Endothelial cell of umbilical vein (primary cell): Measurements from ENCODE around the gene STK16. TPM values are rescaled to one million over a fixed set of nuclear protein-coding genes. Genes with fewer than 3 reads are reported as not detected.
A peak's percentile ranks its signal among the peaks of the same experiment; 100 is the strongest.
"Not testable (repeated sequence)": the region's sequence is repeated elsewhere in the genome, so short reads cannot be mapped to it uniquely, and the experiment has no call there.

ENCODE experiments used
- BruUV-seq: library from RNA; stranded (reverse); fragments of 400-500 nt; replicated peaks from 2 replicates; lab custom pipeline; 2021; lab: Mats Ljungman, UMichigan
- CTCF ChIA-PET: fragments of 300-600, 350-600 bp; sonication (Branson Sonifier 250); formaldehyde crosslinking; loops from one replicate; lab custom pipeline; 2021; ENCODE audit warnings: antibody characterized with exemption, inconsistent platforms; lab: Charles Lee
- POLR2A ChIA-PET: fragments of 300-600, 350-600 bp; sonication (Branson Sonifier 250); formaldehyde crosslinking; loops from one replicate; lab custom pipeline; 2021; ENCODE audit warnings: antibody characterized with exemption, inconsistent platforms; lab: Charles Lee
- DNase-seq: peaks from one replicate; pipeline ENCODE4 v3.0.0-alpha.2; 2011; ENCODE audit warnings: low read depth, low spot score
- FAIRE-seq: peaks from 2 replicates; lab custom pipeline; 2011; peaks lifted over from hg19 to GRCh38; lab: Jason Lieb, UNC
- H2AFZ ChIP-seq: 2 replicates; pipeline ENCODE4 v1.6.0; 2012; ENCODE audit warnings: low read depth, low read length, control low read depth, inconsistent platforms
- H3K27ac ChIP-seq: 2 replicates; pipeline ENCODE4 v1.5.1; 2011; ENCODE audit warnings: low read depth, mild to moderate bottlenecking, control low read depth, low read length, moderate library complexity; ENCODE audit not compliant: insufficient read depth
- H3K27me3 ChIP-seq, 2 experiments: 2 replicates each; pipeline versions ENCODE4 v1.6.0 to v1.6.1; 2011; ENCODE audit warnings: low read length in 2 of 2, mixed read lengths in 1 of 2; ENCODE audit not compliant: control insufficient read depth in 2 of 2, insufficient read depth in 2 of 2
- H3K36me3 ChIP-seq, 2 experiments: 2 replicates in 1 of 2; 3 replicates in 1 of 2; pipeline ENCODE4 v1.5.1; 2011; ENCODE audit warnings: low read length in 2 of 2, mild to moderate bottlenecking in 1 of 2, moderate library complexity in 1 of 2; ENCODE audit not compliant: control insufficient read depth in 2 of 2, insufficient read depth in 2 of 2; ENCODE audit errors: extremely low read depth in 1 of 2
- H3K4me1 ChIP-seq: 3 replicates; pipeline ENCODE4 v1.5.1; 2011; ENCODE audit warnings: mild to moderate bottlenecking, low read length; ENCODE audit not compliant: control insufficient read depth, insufficient read depth; ENCODE audit errors: extremely low read depth
- H3K4me2 ChIP-seq: 2 replicates; pipeline ENCODE4 v1.6.1; 2011; ENCODE audit warnings: low read length, control low read depth, mixed read lengths; ENCODE audit not compliant: insufficient read depth
- H3K4me3 ChIP-seq, 3 experiments: fragments of 200-600 bp in 1 of 3; sonication (generic), shearing (Covaris generic) in 1 of 3; replicated peaks in 1 of 3; 2 replicates each; pipeline ENCODE4 v1.5.1; 2011 to 2016; ENCODE audit warnings: control low read depth in 3 of 3, low read length in 3 of 3, mild to moderate bottlenecking in 2 of 3, inconsistent platforms in 1 of 3, low read depth in 1 of 3, moderate library complexity in 1 of 3; ENCODE audit not compliant: insufficient read depth in 1 of 3
- H3K79me2 ChIP-seq: 2 replicates; pipeline ENCODE4 v1.6.0; 2012; ENCODE audit warnings: low read length, inconsistent platforms; ENCODE audit not compliant: control insufficient read depth, insufficient read depth
- H3K9ac ChIP-seq: replicated peaks from 2 replicates; pipeline ENCODE3; 2011; ENCODE audit warnings: low read length, control low read depth; ENCODE audit not compliant: insufficient read depth; ENCODE audit errors: extremely low read depth
- H3K9me1 ChIP-seq: replicated peaks from 3 replicates; pipeline ENCODE4 v1.6.0; 2011; ENCODE audit warnings: mild to moderate bottlenecking, low read length; ENCODE audit not compliant: control insufficient read depth, insufficient read depth; ENCODE audit errors: extremely low read depth
- H3K9me3 ChIP-seq: replicated peaks from 2 replicates; pipeline ENCODE4 v1.5.1; 2012; ENCODE audit warnings: low read length, inconsistent platforms; ENCODE audit not compliant: control insufficient read depth, insufficient read depth
- H4K20me1 ChIP-seq: replicated peaks from 2 replicates; pipeline ENCODE3; 2011; ENCODE audit warnings: mild to moderate bottlenecking, low read length; ENCODE audit not compliant: control insufficient read depth, insufficient read depth; ENCODE audit errors: extremely low read depth
- CTCF ChIP-seq, 2 donors: IDR thresholded peaks; 1 replicate in 1 of 2; 2 replicates in 1 of 2; pipeline ENCODE4 v1.5.1; 2011; ENCODE audit warnings: low read length in 2 of 2, mild to moderate bottlenecking in 2 of 2, moderate library complexity in 2 of 2, control low read depth in 1 of 2, inconsistent platforms in 1 of 2, low read depth in 1 of 2; ENCODE audit not compliant: insufficient read depth in 1 of 2; ENCODE audit errors: extremely low read depth in 1 of 2
- EZH2 ChIP-seq: IDR thresholded peaks from 2 replicates; pipeline ENCODE4 v1.6.1; 2012; ENCODE audit warnings: borderline replicate concordance, low read depth, mild to moderate bottlenecking, moderate library complexity, low read length, inconsistent platforms; ENCODE audit not compliant: severe bottlenecking
- FOS ChIP-seq: IDR thresholded peaks from 2 replicates; pipeline ENCODE4 v1.6.1; 2011; ENCODE audit warnings: mild to moderate bottlenecking, low read length, moderate library complexity, borderline replicate concordance; ENCODE audit not compliant: insufficient read depth
- MYC ChIP-seq: IDR thresholded peaks from one replicate; pipeline ENCODE4 v1.6.1; 2011; ENCODE audit warnings: mild to moderate bottlenecking, low read depth, low read length
- POLR2A ChIP-seq: IDR thresholded peaks from 2 replicates; pipeline ENCODE4 v1.6.1; 2012; ENCODE audit warnings: low read depth, mild to moderate bottlenecking, control low read depth, low read length
- POLR2AphosphoS5 ChIP-seq: IDR thresholded peaks from 2 replicates; pipeline ENCODE4 v1.6.1; 2012; ENCODE audit warnings: low read depth, mild to moderate bottlenecking, control low read depth, low read length, moderate library complexity; ENCODE audit not compliant: insufficient read depth
- dilution Hi-C: fragments of 300-500 bp; cut with MboI; formaldehyde crosslinking; loops from one replicate; pipeline ENCODE4 v1.15.0; 2019; ENCODE audit warnings: low sequenced_read_pairs; ENCODE audit not compliant: extremely low pct_ligation_motif_present
- intact Hi-C: fragments of 100-400 bp; cut with micrococcal nuclease; formaldehyde crosslinking; loops from one replicate; pipeline ENCODE4 v1.10.0; 2022
- polyA plus RNA-seq, 4 experiments: library from polyadenylated mRNA; depleted of rRNA in 3 of 4; stranded (reverse) in 3 of 4; unstranded in 1 of 4; fragments of >200 nt; gene quantifications; 2 replicates each; pipeline versions ENCODE4 v1.2.1 to v1.2.3, GENCODE V29; 2011 to 2012; ENCODE audit warnings: missing spikeins in 1 of 4
- total RNA-seq: library from RNA; stranded (reverse); gene quantifications from 2 replicates; pipeline ENCODE4 v1.2.3, GENCODE V29; 2021

STK16 gene
- total and polyA plus RNA-seq, 2 donors (not counting 3 experiments of a cell fraction or from before 2014, with no cell fraction given): 18.8 to 63.2 TPM

- no peak overlapping the region for H3K27ac ChIP-seq
- peaks cover 29% of the 10 kb centered on the region for H3K4me1 ChIP-seq
- no peaks in the 10 kb centered on the region for H3K79me2 ChIP-seq
- CTCF ChIA-PET: interaction anchor here (1.0 to 1.4 kb wide), 5 partner anchors 10 to 100 kb away, joined by 3 to 4 read pairs (median 3); partner anchors contain the start of genes DNAJB2, GLB1L and STK16
- TF ChIP-seq EZH2: peak; percentile 94
- no peak for TF ChIP-seq POLR2A
- TF ChIP-seq POLR2AphosphoS5: no peak
- TF ChIP-seq FOS: no peak
- TF ChIP-seq MYC: no peak
- no peak for TF ChIP-seq CTCF (IDR thresholded peaks at IDR 0.05; ENCODE audit: extremely low read depth in 1 of 2, insufficient read depth in 1 of 2, low read depth in 1 of 2, low read length in 2 of 2)
- peak overlapping the region; percentile 92 for H2AFZ ChIP-seq
- no peaks in the 10 kb centered on the region for H3K36me3 ChIP-seq
- peaks cover 18 to 19% of the 10 kb centered on the region in 2 experiments for H3K27me3 ChIP-seq
- H3K4me2 ChIP-seq: peak overlapping the region; percentile 78
- H3K9me1 ChIP-seq: no peaks in the 10 kb centered on the region
- DNase-seq: no peak
- H3K4me3 ChIP-seq: peak overlapping the region in 2 of 3 experiments; percentile 32 to 53
- FAIRE-seq: no peak
- BruUV-seq: no TSS peak
- dilution Hi-C loops (no loop called here), intact Hi-C loops (no loop called here)
- H3K9ac ChIP-seq: no peak overlapping the region
- POLR2A ChIA-PET: interaction anchor here (0.6 to 1.3 kb wide), 2 partner anchors 10 to 24 kb away, joined by 3 to 5 read pairs; partner anchors contain the start of genes GLB1L and STK16
- no peaks in the 10 kb centered on the region for H4K20me1 ChIP-seq
- no peaks in the 10 kb centered on the region for H3K9me3 ChIP-seq
These were observed 9.4 kb downstream of the STK16 start for GRCh38 chr2:219254590-219255201.

- H3K4me1 ChIP-seq, BruUV-seq, H3K9ac ChIP-seq, H3K79me2 ChIP-seq, FAIRE-seq, H3K4me3 ChIP-seq, intact Hi-C loops, POLR2A ChIA-PET, dilution Hi-C loops, H3K9me1 ChIP-seq, H3K36me3 ChIP-seq, H4K20me1 ChIP-seq, H3K4me2 ChIP-seq, H2AFZ ChIP-seq, H3K9me3 ChIP-seq, H3K27ac ChIP-seq, DNase-seq: not testable (repeated sequence)
- CTCF ChIA-PET: interaction anchor here (0.8 to 1.0 kb wide), 2 partner anchors 12 to 36 kb away, joined by 3 to 7 read pairs; no protein-coding TSS in a partner anchor
- H3K27me3 ChIP-seq: peaks cover 29% of the 10 kb centered on the region in 2 experiments
These were observed 13.7 kb downstream of the STK16 start for GRCh38 chr2:219258942-219259341.
